GM12875 (cell line): Measurements from ENCODE around the gene EDRF1.

Experiments used
- H3K4me3 ChIP-seq: one replicate; pipeline ENCODE4 v1.5.1; 2011; ENCODE audit warnings: low read depth, low read length, control low read depth
- TF ChIP-seq, protein P1 (sequence below): IDR thresholded peaks from 2 replicates; pipeline ENCODE4 v1.5.1; 2011; ENCODE audit warnings: low read depth, mild to moderate bottlenecking, control low read depth, inconsistent platforms, low read length, moderate library complexity, borderline replicate concordance; ENCODE audit not compliant: insufficient read depth

Gene EDRF1

DNA sequence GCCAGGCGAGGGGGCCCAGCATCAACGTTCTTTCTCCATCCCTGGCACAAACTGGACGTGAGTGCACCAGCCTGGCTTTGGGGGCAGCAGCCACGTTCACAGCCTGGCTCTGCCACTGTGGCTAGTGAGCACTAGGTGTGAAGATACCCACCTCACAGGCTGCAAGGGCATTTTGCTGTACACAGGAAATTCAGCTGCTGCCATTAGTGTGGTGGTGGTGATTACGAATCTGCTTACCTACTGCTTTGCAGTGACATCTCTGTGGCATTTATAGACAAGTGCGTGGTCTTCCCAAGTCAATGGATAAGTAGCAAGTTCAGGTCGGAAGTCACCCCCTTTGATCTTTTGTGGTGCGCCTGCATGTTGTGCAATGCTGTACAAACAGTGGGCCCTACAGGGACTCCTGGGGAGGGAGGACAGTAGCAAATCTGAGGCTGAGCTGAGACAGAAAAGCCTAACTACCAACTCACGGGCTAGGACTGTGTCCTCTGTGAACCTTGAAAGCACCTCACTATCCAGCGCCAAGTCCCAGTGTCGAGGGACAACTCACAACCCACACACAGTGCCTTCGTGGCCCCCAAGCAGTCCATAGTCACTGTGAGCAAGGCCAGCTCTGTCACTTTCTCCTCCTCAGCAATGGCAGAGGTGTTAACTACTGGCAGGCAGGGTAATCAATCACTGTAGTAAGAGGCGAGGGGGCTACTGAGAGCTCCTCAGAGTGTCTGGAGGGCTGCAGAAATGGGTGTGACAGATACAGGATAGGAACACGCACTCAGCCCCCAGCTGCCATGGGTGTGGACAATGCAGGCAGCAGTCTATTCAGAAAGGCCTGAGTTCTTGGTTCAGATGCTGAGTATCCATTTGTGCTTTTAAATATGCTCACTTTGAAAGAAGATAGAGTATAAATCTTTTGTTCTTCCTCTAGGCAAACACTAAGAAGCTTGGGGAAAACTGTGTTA, 73.1 kb downstream of the EDRF1 start:
- no peak overlapping the region for H3K4me3 ChIP-seq
- TF ChIP-seq, protein P1, sequence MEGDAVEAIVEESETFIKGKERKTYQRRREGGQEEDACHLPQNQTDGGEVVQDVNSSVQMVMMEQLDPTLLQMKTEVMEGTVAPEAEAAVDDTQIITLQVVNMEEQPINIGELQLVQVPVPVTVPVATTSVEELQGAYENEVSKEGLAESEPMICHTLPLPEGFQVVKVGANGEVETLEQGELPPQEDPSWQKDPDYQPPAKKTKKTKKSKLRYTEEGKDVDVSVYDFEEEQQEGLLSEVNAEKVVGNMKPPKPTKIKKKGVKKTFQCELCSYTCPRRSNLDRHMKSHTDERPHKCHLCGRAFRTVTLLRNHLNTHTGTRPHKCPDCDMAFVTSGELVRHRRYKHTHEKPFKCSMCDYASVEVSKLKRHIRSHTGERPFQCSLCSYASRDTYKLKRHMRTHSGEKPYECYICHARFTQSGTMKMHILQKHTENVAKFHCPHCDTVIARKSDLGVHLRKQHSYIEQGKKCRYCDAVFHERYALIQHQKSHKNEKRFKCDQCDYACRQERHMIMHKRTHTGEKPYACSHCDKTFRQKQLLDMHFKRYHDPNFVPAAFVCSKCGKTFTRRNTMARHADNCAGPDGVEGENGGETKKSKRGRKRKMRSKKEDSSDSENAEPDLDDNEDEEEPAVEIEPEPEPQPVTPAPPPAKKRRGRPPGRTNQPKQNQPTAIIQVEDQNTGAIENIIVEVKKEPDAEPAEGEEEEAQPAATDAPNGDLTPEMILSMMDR: no peak

DNA sequence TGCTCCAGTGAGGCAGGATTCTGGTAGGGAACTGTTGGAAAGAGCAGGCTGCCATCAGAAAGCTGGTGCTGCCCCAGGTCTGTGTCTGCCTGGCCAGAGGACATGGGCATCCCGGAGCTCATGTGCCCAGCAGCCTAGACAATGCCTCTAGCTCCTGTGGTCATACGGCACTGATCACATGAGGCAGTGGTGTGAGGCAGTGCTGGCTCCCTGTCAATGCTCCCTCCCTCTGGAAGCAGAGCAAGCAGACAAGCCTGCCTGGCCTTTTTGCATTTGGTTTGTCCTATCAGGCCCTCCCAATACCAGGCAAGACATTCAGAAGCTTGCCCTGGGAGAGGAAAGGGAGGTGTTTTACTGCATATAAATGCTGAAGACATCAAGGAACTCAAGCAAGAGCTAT, 75.6 kb downstream of the EDRF1 start:
- no peak overlapping the region for H3K4me3 ChIP-seq
- TF ChIP-seq, protein P1: no peak

DNA sequence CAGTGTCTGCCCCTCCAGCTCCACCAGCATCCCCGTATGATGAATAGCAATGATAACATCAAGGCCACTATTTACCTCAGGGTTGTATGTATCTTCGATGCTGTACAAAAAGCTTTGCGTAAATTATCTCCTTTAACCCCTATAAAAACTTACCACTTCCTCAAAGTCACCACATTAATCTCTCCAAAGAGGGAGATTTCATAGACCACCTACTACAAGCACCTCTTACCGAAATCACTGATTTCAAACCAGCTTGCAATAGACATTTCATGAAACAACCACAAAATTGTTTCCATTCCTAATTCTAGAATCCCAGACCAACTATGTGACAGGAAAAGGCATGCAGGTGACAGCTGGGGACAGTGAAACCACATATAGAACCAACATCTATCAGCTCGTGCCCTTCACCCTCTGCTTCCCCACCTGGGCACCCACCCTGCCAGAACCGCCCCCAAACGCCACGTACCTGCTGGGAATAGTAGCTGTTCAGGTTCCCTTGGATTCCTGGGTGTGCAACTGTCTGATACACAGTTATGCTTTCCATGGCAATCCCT, 76.2 kb downstream of the EDRF1 start:
- TF ChIP-seq, protein P1: no peak
- no peak overlapping the region for H3K4me3 ChIP-seq

DNA sequence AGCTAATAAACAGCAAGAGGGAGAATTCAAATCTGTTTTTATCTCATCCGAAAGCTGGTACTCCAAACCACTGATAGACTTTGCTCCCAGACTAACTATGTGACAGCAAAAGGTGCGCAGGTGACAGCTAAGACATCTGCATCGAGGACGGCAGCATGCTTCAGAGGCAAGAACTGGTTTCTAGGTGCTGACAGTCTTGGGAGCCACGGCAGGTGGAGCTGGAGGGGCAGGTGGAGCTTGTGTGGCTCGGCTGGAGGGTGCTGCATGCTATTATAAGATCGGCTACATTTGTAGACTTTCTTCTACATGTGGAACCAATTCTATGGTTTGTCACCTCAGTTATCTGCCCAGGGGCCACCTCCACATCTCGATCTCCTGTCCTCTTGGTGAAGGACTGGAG, 77.9 kb downstream of the EDRF1 start:
- TF ChIP-seq, protein P1: no peak

DNA sequence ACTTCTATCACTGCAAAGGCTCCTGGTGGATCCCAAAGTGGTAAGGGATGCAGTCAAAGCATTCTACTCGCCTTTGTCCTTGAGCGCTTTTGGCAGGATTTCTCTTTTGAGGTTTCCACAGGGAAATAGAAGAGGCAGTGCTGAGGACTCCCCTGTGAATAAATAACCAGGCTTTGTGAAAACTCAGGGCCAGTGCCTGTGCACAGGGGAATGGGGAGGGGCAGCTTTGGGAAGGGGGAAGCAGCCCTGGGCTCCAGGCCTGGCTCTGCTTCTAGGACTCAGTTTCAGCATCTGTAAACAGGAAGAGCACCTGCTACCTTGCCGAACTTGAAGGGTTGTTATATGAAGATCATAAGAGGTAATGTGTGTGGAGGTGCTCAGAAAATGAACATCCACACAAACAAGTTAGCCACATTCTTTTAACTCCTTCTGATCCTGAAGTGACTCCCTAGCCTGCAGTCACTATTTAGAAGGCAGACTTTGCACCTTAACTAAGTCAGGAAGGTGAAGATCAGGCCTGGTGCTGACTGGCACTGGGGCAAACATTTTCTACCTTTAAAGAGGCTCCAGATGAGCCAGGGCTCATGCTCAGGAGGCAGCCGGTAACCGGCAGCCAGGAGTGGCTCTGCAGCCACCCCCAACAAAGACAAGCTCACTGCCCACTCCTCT, 78.6 kb downstream of the EDRF1 start:
- no peak overlapping the region for H3K4me3 ChIP-seq
- TF ChIP-seq, protein P1: no peak

More for the DNA sequence above, 77.9 kb downstream of the EDRF1 start:
- H3K4me3 ChIP-seq: no peak overlapping the region

DNA sequence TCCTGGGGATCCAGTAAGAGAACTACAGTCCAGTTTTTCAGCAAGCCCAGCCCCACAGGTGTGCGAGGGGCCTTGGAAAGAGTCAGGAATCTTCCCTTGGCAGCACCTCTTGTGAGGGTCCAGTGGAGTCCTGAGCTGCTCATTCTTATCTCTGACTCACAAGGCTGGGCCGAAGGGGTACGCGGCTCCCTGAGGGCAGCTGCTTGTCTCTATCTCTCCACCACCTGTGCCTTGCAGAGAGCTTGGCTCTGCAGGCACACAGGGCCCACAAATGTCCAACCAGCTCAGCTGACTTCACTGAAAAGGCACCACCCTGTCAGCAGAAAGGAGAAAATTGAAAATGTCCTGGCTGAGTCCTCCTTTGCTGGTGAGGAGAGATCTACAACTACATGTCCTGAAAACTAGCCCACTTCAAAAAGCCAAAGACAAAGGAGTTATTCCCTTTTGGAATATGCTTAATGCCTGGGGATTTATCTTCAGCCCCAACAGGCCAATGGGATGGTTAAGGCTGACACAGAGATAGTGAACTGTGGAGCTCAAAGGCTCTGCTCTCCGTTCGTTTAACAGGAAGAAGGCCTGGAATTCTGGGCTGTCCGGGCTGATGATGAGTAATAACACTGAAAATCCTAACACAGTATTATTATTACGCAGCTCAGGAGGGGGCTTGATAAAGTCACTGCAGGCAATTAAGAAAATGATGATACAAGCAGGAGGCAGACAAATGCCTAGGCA, 80.1 kb downstream of the EDRF1 start:
- TF ChIP-seq, protein P1: no peak
- H3K4me3 ChIP-seq: no peak overlapping the region
